ENCODE measurements around the gene ACTR2.
A peak's percentile ranks its signal among the peaks of the same experiment; 100 is the strongest.

ACTR2 gene

GRCh38 chr2:65265671-65266045 is 38.0 kb downstream of the ACTR2 start:
- Histone ChIP-seq H4K8ac (ENCODE audit: low read depth, low read length) (no peak overlapping the region), H2BK15ac (replicated peaks; ENCODE audit: low read depth) (no peak overlapping the region), H2AK5ac (ENCODE audit: low read length) (no peak overlapping the region), H3K4me2 (ENCODE audit: low read length) (no peak overlapping the region), H3K79me1 (ENCODE audit: low read length) (peaks cover 2% of the 10 kb centered on the region), H3K23ac (ENCODE audit: low read length) (no peak overlapping the region), H3K4ac (ENCODE audit: low read depth, low read length) (no peak overlapping the region), H3K4me3 (ENCODE audit: low read length) (no peak overlapping the region), H3K27me3 (ENCODE audit: insufficient read depth, low read length, poor library complexity) (no peaks in the 10 kb centered on the region), H3K36me3 (ENCODE audit: control insufficient read depth, insufficient read depth, low read length) (no peaks in the 10 kb centered on the region), H3K56ac (ENCODE audit: low read length) (no peak overlapping the region), H3K27ac (ENCODE audit: low read depth, low read length) (no peak overlapping the region), H4K5ac (ENCODE audit: low read length) (no peak overlapping the region), H2BK120ac (ENCODE audit: low read depth, low read length) (no peak overlapping the region), H2BK5ac (ENCODE audit: low read length) (no peak overlapping the region), H3K79me2 (ENCODE audit: control insufficient read depth, insufficient read depth, low read length) (no peaks in the 10 kb centered on the region), H3K9ac (ENCODE audit: low read length) (no peak overlapping the region), H3K4me1 (ENCODE audit: control insufficient read depth, low read depth, low read length) (peaks cover 3% of the 10 kb centered on the region), H3K18ac (ENCODE audit: low read length) (no peak overlapping the region)
- DNase-seq, result no peak

DNA sequence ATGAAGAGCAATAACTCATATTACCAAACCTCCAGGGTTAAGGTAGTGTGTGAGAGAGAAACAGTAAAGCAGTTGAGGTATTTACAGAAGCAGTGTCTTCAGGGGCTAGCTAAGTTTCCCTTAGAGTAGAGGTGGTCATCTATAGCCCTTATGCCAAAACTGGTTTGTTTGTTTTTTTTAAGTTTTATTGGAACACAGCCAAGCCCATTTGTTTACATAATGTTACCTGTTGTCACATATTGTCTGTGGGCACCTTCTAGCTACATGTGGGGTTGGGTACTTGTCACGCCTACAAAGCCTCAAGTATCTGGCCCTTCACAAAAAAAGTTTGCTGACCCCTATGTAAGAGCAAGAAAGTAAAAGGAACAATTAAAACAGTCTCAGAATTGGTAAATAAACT is 39.4 kb downstream of the ACTR2 start:
- no peak overlapping the region for H2BK5ac ChIP-seq (ENCODE audit: low read length)
- H3K36me3 ChIP-seq (ENCODE audit: control insufficient read depth, insufficient read depth, low read length), result no peaks in the 10 kb centered on the region
- H3K9ac ChIP-seq (ENCODE audit: low read length), result no peak overlapping the region
- H3K79me1 ChIP-seq (ENCODE audit: low read length), result peaks cover 2% of the 10 kb centered on the region
- no peaks in the 10 kb centered on the region for H3K27me3 ChIP-seq (ENCODE audit: insufficient read depth, low read length, poor library complexity)
- no peak overlapping the region for H3K56ac ChIP-seq (ENCODE audit: low read length)
- H3K79me2 ChIP-seq (ENCODE audit: control insufficient read depth, insufficient read depth, low read length), result no peaks in the 10 kb centered on the region
- DNase-seq, result no peak
- H3K18ac ChIP-seq (ENCODE audit: low read length), result no peak overlapping the region
- no peak overlapping the region for H4K5ac ChIP-seq (ENCODE audit: low read length)
- no peak overlapping the region for H3K27ac ChIP-seq (ENCODE audit: low read depth, low read length)
- H3K4me3 ChIP-seq (ENCODE audit: low read length), result no peak overlapping the region
- H3K4me2 ChIP-seq (ENCODE audit: low read length), result no peak overlapping the region
- no peak overlapping the region for H2BK15ac ChIP-seq (replicated peaks; ENCODE audit: low read depth)
- no peak overlapping the region for H3K4ac ChIP-seq (ENCODE audit: low read depth, low read length)
- peaks cover 3% of the 10 kb centered on the region for H3K4me1 ChIP-seq (ENCODE audit: control insufficient read depth, low read depth, low read length)
- no peak overlapping the region for H2AK5ac ChIP-seq (ENCODE audit: low read length)
- H3K23ac ChIP-seq (ENCODE audit: low read length), result no peak overlapping the region
- H2BK120ac ChIP-seq (ENCODE audit: low read depth, low read length), result no peak overlapping the region
- WGBS (ENCODE audit: extremely low coverage, insufficient coverage, low lambda C conversion rate), result no CpG with 5 or more reads among the region's 1 CpG
- H4K8ac ChIP-seq (ENCODE audit: low read depth, low read length), result no peak overlapping the region

DNA sequence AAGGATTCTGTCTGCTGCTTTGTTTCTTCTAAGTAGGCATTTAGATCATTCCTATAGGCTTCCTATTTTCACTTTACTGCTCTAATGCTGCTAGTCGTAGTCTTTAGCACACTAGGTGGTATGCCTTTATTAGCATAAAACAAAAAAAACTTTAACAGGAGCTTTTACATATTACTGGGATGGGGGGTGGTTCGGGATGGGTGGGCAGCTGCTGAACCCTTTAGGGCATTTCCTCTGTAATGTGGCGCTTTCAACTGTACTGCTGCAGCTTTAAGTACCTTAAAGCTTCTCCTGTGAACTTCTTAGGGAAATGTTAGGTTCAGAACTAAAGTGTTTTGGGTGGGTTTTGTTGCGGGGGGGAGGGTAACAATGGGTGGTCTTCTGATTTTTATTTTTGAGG is 41.3 kb downstream of the ACTR2 start:
- Histone ChIP-seq H3K4me1 (ENCODE audit: control insufficient read depth, low read depth, low read length) (peaks cover 3% of the 10 kb centered on the region), H2AK5ac (ENCODE audit: low read length) (no peak overlapping the region), H3K4me3 (ENCODE audit: low read length) (no peak overlapping the region), H3K4me2 (ENCODE audit: low read length) (no peak overlapping the region), H3K27ac (ENCODE audit: low read depth, low read length) (no peak overlapping the region), H3K4ac (ENCODE audit: low read depth, low read length) (no peak overlapping the region), H2BK15ac (replicated peaks; ENCODE audit: low read depth) (no peak overlapping the region), H2BK120ac (ENCODE audit: low read depth, low read length) (no peak overlapping the region), H3K18ac (ENCODE audit: low read length) (no peak overlapping the region), H3K27me3 (ENCODE audit: insufficient read depth, low read length, poor library complexity) (no peaks in the 10 kb centered on the region), H3K36me3 (ENCODE audit: control insufficient read depth, insufficient read depth, low read length) (no peaks in the 10 kb centered on the region), H3K79me2 (ENCODE audit: control insufficient read depth, insufficient read depth, low read length) (no peaks in the 10 kb centered on the region), H2BK5ac (ENCODE audit: low read length) (no peak overlapping the region), H3K56ac (ENCODE audit: low read length) (no peak overlapping the region), H4K8ac (ENCODE audit: low read depth, low read length) (no peak overlapping the region), H3K79me1 (ENCODE audit: low read length) (peaks cover 2% of the 10 kb centered on the region), H3K9ac (ENCODE audit: low read length) (no peak overlapping the region), H4K5ac (ENCODE audit: low read length) (no peak overlapping the region), H3K23ac (ENCODE audit: low read length) (no peak overlapping the region)
- DNase-seq, result no peak
- no CpG with 5 or more reads among the region's 4 CpGs for WGBS (ENCODE audit: extremely low coverage, insufficient coverage, low lambda C conversion rate)

- H3K36me3 ChIP-seq (ENCODE audit: control insufficient read depth, insufficient read depth, low read length), result no peaks in the 10 kb centered on the region
- no peak overlapping the region for H3K23ac ChIP-seq (ENCODE audit: low read length)
- no peaks in the 10 kb centered on the region for H3K79me2 ChIP-seq (ENCODE audit: control insufficient read depth, insufficient read depth, low read length)
Measured at GRCh38 chr2:65273344-65273743, 45.7 kb downstream of the ACTR2 start.

DNA sequence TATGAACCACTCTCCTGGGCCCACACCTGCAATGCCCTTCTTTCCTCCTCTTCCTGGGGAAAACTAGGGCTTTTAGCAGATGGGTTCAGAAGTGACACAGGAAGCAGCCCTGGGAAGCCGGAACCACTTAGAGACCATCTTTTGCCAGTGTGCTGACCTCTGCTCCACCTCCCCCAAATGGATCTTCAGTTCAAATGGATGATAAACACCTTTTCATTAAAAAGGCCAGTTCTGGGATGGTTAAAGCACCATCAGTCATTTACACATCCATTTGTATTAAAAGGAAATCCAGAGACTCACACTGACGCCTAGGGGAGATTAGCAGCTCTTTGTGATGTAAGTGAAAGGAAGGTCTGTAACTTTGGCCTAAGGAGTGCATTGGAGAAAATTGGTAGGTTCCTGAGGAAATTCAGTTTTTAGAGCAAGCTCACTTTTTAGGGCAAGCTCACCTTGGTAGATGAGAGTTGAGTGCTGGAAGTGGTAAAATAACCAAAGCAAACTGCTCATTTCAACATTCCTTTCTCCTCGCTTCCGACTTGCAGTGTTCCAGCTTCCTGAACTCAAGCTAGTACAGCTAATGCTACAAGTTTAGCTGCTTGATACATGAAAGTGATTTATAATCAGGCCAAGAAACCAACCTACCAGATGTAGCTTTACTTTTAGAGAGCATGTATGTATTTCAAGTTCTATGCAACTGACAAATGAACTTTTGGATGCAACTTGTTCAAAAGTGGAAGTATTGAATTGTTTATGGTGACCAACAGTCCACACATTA is 47.7 kb downstream of the ACTR2 start:
- Histone ChIP-seq H2BK15ac (replicated peaks; ENCODE audit: low read depth) (no peak overlapping the region), H3K56ac (ENCODE audit: low read length) (no peak overlapping the region), H2BK5ac (ENCODE audit: low read length) (no peak overlapping the region), H3K18ac (ENCODE audit: low read length) (no peak overlapping the region), H3K9ac (ENCODE audit: low read length) (no peak overlapping the region), H4K8ac (ENCODE audit: low read depth, low read length) (no peak overlapping the region), H3K4me3 (ENCODE audit: low read length) (no peak overlapping the region), H2BK120ac (ENCODE audit: low read depth, low read length) (no peak overlapping the region), H3K27ac (ENCODE audit: low read depth, low read length) (no peak overlapping the region), H3K4me2 (ENCODE audit: low read length) (no peak overlapping the region), H3K4me1 (ENCODE audit: control insufficient read depth, low read depth, low read length) (no peaks in the 10 kb centered on the region), H3K23ac (ENCODE audit: low read length) (no peak overlapping the region), H3K79me2 (ENCODE audit: control insufficient read depth, insufficient read depth, low read length) (no peaks in the 10 kb centered on the region), H4K5ac (ENCODE audit: low read length) (no peak overlapping the region), H3K4ac (ENCODE audit: low read depth, low read length) (no peak overlapping the region), H2AK5ac (ENCODE audit: low read length) (no peak overlapping the region), H3K79me1 (ENCODE audit: low read length) (no peaks in the 10 kb centered on the region), H3K36me3 (ENCODE audit: control insufficient read depth, insufficient read depth, low read length) (no peaks in the 10 kb centered on the region), H3K27me3 (ENCODE audit: insufficient read depth, low read length, poor library complexity) (peaks cover 9% of the 10 kb centered on the region)
- peak; percentile 62 for DNase-seq
- no CpG with 5 or more reads among the region's 4 CpGs for WGBS (ENCODE audit: extremely low coverage, insufficient coverage, low lambda C conversion rate)

More at GRCh38 chr2:65273344-65273743, 45.7 kb downstream of the ACTR2 start:
- no peak overlapping the region for H2BK5ac ChIP-seq (ENCODE audit: low read length)
- no peak overlapping the region for H4K8ac ChIP-seq (ENCODE audit: low read depth, low read length)
- no peaks in the 10 kb centered on the region for H3K79me1 ChIP-seq (ENCODE audit: low read length)
- no peak for DNase-seq
- no peak overlapping the region for H2BK120ac ChIP-seq (ENCODE audit: low read depth, low read length)
- no peak overlapping the region for H3K4me3 ChIP-seq (ENCODE audit: low read length)
- no peak overlapping the region for H3K4ac ChIP-seq (ENCODE audit: low read depth, low read length)
- H3K4me2 ChIP-seq (ENCODE audit: low read length), result no peak overlapping the region
- peaks cover 9% of the 10 kb centered on the region for H3K27me3 ChIP-seq (ENCODE audit: insufficient read depth, low read length, poor library complexity)
- no peak overlapping the region for H3K56ac ChIP-seq (ENCODE audit: low read length)
- H3K4me1 ChIP-seq (ENCODE audit: control insufficient read depth, low read depth, low read length), result peaks cover under 1% of the 10 kb centered on the region
- H3K27ac ChIP-seq (ENCODE audit: low read depth, low read length), result no peak overlapping the region
- no peak overlapping the region for H3K18ac ChIP-seq (ENCODE audit: low read length)
- no peak overlapping the region for H3K9ac ChIP-seq (ENCODE audit: low read length)
- no peak overlapping the region for H2AK5ac ChIP-seq (ENCODE audit: low read length)
- no peak overlapping the region for H2BK15ac ChIP-seq (replicated peaks; ENCODE audit: low read depth)
- no CpG with 5 or more reads among the region's 8 CpGs for WGBS (ENCODE audit: extremely low coverage, insufficient coverage, low lambda C conversion rate)
- no peak overlapping the region for H4K5ac ChIP-seq (ENCODE audit: low read length)

DNA sequence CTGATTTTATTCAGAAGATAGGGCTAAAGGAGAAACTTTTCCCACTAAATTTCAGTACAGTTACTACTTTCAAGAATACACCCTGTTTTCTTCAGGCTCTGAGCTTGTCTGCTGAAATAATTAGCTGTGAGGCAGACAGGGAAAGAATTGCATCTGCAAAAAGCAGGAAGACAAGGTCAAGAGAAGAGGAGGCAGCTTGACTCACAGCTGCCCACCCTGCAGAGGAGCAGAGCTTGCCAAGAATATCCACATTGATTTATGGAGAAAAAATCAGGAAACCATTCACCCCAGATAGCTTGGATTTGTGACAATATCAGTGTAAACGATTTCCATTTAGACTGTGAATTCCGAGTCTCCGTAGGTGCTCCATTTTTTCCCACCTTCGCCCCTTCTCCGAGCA is 49.0 kb downstream of the ACTR2 start:
- no CpG with 5 or more reads among the region's 5 CpGs for WGBS (ENCODE audit: extremely low coverage, insufficient coverage, low lambda C conversion rate)
- Histone ChIP-seq H3K27ac (ENCODE audit: low read depth, low read length) (no peak overlapping the region), H3K56ac (ENCODE audit: low read length) (no peak overlapping the region), H3K79me1 (ENCODE audit: low read length) (no peaks in the 10 kb centered on the region), H3K18ac (ENCODE audit: low read length) (no peak overlapping the region), H4K8ac (ENCODE audit: low read depth, low read length) (no peak overlapping the region), H3K36me3 (ENCODE audit: control insufficient read depth, insufficient read depth, low read length) (no peaks in the 10 kb centered on the region), H3K4ac (ENCODE audit: low read depth, low read length) (no peak overlapping the region), H2BK15ac (replicated peaks; ENCODE audit: low read depth) (no peak overlapping the region), H3K4me2 (ENCODE audit: low read length) (no peak overlapping the region), H4K5ac (ENCODE audit: low read length) (no peak overlapping the region), H3K27me3 (ENCODE audit: insufficient read depth, low read length, poor library complexity) (peaks cover 9% of the 10 kb centered on the region), H3K23ac (ENCODE audit: low read length) (no peak overlapping the region), H3K79me2 (ENCODE audit: control insufficient read depth, insufficient read depth, low read length) (no peaks in the 10 kb centered on the region), H3K4me3 (ENCODE audit: low read length) (no peak overlapping the region), H2AK5ac (ENCODE audit: low read length) (no peak overlapping the region), H2BK120ac (ENCODE audit: low read depth, low read length) (no peak overlapping the region), H2BK5ac (ENCODE audit: low read length) (no peak overlapping the region), H3K4me1 (ENCODE audit: control insufficient read depth, low read depth, low read length) (no peaks in the 10 kb centered on the region), H3K9ac (ENCODE audit: low read length) (no peak overlapping the region)
- DNase-seq, result no peak

Data from mesendoderm (in vitro differentiated cells).